ENCODE data around the gene FERD3L.

The FERD3L gene

GRCh38 chr7:19117091-19117869 is 27.9 kb downstream of the FERD3L start, which contains the start of gene TWIST1:
TWIST1 (minus strand) TSS chr7:19117636; CDS start chr7:19117321, 315 bp downstream.
- peak; percentile 78 for DNase-seq (ENCODE audit: low spot score)

- DNase-seq (ENCODE audit: low spot score) = peak; percentile 65
Observed at GRCh38 chr7:19116121-19117090, 28.8 kb downstream of the FERD3L start.

DNA sequence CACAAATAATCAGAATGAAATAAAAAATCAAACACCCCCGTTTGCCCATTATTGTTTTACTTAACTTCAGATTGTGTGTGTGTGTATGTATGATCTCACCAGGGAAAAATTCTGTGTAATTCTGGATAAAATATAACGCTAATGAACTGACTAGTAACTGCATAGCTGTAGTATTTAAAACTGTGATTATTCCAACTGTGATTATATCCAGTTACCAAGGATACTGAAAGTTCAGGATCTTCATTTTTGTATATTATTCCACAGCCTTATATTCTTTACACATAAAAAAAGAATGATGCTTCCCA is 30.7 kb downstream of the FERD3L start:
- DNase-seq (ENCODE audit: low spot score) = no peak

- no peak for DNase-seq (ENCODE audit: low spot score)
Observed at GRCh38 chr7:19113855-19114550, 31.2 kb downstream of the FERD3L start.

- DNase-seq (ENCODE audit: low spot score) = no peak
Observed at GRCh38 chr7:19113002-19113350, 32.2 kb downstream of the FERD3L start.

- peak; percentile 63 for DNase-seq (ENCODE audit: low spot score)
Observed at GRCh38 chr7:19112274-19113001, 32.8 kb downstream of the FERD3L start.

DNA sequence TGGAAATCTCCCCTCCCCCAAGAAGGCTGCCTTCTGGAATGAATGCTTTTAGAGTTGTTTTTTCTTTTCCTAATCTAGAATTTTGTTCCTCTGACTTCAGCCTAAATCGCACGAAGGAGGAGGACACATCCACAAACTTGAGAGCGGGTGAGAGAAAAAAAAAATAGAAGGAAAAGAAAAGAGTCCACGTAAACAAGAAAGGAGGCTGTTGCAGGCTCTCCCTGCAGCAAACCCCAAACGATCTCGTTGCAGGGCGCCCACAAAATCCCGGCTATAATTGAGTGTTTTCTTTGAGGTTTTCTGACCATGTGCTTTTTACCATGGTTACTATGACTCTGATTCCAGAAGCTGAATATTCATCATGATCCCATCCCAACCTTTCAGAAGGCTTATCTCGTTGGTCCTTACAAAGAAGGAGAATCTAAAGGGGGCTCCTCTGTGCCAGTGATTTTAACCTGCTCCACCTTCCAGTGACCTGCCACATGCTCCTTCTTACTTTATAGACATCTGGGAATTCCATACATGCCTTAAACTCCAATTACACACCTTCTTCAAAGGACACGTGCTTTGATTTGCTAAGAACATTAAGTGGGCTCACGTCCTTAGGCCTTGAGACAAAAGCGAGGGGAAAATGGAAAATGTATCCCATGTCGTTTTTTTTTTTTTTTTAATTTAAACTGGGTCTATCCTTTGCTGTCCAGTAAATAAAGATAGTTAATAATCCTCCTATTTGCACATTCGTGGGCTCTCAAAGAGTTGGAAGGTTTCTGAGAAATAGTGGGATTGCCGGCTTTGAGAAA is 33.5 kb downstream of the FERD3L start:
- DNase-seq (ENCODE audit: low spot score) = no peak

GRCh38 chr7:19110776-19111175 is 34.4 kb downstream of the FERD3L start:
- DNase-seq (ENCODE audit: low spot score) = no peak

- no peak for DNase-seq (ENCODE audit: low spot score)
Observed at GRCh38 chr7:19110026-19110730, 35.0 kb downstream of the FERD3L start.

GRCh38 chr7:19109000-19109946 is 35.9 kb downstream of the FERD3L start:
- DNase-seq (ENCODE audit: low spot score) = no peak

DNA sequence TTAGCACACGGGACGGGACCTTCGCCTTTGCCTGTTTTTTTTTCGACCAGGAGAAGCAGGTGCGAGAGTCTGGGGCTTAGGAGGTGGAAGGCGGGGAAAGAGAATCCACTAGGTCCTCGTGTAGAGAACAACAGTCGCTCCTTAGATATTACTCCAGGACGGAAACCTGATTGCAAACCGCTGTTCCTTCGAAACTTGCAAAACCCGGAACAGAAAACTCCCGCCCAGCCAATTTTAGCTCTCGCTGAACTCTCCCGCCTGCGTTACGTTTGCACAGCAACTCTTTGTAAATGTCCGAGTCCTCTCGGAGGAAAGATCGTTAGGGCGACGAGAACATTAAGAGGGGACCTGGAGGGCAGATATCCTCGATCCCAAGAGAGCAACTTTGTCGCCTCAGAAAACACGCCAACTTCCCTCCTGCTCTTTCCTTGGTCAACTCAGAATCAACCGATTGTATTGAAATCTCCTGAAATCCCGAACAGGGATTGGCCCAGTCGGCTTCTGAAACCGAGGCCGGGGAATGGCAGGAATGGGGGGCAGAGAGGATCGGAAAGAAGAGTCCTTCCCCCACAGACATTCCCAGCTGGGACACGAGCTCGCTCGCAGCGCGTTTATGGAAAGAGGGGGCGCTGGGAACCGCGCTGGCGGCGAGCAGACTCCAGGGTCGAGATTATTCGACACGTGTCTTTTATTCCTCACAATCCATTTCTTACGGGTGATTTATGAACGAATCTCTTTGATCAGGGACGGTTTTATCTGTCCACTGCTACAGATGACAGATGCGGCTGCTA is 37.7 kb downstream of the FERD3L start:
- DNase-seq (ENCODE audit: low spot score) = peak; percentile 63

- no peak for DNase-seq (ENCODE audit: low spot score)
Observed at GRCh38 chr7:19107081-19107355, 38.2 kb downstream of the FERD3L start.

DNA sequence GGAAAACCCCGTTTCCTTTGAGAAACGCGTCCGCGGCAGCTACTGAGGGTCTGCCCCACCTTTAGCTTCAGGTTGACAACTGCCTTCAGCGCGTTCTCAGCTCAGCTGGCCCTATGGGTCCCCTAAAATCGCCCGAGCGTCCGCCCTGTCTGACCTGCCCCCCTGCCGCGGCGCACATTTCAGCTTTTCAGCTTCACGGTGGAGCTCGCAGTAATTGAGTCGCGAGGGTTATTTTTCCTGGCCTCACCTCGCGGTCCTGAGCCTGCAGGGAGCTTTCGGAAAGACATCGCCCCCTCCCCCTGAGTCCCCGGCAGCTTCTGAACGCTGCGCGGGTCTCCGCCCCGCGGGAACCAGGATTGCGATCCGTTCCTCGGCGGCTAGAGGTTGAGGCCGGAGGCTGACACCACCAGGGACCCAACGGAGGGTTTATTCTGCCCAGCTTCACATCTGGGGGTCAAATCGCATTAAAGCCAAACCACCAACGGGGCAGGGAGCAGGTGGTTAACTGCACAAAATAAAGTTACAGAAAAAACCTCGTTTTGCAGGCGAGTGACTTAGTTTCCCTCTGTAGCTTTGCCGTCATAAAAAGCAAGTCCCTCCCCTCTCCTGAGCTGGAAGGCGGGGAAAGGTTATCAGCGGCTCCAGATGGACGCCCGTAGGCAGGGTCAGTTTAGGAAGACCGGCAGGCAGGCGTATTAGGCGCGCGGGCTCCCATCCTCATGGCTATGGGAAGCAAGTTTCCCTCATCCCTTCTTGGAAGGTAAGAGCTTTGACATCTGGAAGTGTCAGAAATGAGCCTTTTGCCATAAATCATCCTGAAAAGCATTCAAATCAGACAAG is 38.8 kb downstream of the FERD3L start:
- DNase-seq (ENCODE audit: low spot score) = peak; percentile 64

GRCh38 chr7:19105546-19105945 is 39.7 kb downstream of the FERD3L start:
- DNase-seq (ENCODE audit: low spot score) = no peak

GRCh38 chr7:19104811-19105210 is 40.4 kb downstream of the FERD3L start:
- DNase-seq (ENCODE audit: low spot score) = no peak

DNA sequence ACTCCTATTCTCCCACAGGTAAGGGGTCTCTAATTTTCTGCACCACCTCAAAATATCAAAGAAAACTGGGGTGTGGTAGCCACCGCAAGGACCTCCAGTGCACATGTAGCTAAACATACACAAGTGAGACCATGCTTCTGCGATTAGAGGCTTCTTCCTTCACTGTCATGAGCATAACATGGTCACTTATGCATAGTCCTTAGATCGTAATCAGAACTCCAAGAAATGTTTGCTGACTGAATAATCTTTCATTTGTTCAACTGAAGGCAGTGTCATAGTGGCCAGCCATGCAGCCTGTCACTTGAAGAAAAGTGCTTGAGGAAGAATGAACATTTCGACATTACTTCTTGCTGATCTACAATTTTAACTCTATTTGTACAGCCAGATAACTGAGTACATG is 42.3 kb downstream of the FERD3L start:
- DNase-seq (ENCODE audit: low spot score) = no peak

DNA sequence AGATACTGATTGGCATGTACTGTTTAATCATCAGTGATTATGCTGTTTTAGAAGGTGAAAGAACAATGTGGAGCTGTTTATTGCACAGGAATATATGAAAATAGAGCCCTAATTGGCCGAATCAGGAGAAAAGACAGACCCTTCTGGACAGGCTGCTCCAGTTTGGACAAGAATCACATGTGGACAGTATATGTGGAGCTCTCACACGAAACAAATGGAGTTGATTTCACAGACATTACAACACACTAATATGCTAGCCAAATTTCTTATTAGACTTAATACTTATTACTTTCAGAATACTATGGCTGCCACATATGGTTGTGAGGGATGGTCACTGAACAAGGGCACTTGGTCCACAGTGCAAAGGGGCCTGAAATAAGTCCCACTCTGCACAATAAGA is 43.3 kb downstream of the FERD3L start:
- DNase-seq (ENCODE audit: low spot score) = no peak

DNA sequence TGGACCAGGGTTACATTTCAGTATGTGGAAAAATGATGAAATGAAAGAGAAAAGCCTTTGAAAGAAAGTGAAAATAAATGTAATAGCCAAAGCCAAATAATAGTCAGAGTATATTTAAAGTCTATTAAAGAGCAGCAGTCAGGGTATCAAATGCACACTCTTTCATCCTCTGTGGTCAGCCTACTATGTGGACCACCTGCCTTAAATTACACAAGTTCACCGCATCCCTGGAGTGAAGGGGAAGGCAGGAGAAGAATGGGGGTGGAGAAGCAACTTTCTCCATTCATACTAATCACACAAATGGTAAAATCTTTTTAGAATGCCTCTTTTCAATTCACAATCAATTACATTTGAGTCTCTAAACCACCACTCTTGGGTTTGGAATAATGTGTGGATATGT is 43.7 kb downstream of the FERD3L start:
- no peak for DNase-seq (ENCODE audit: low spot score)
